HepG2 (cell line): ENCODE measurements around the gene ULK4. TPM values are rescaled to one million over a fixed set of nuclear protein-coding genes. Genes with fewer than 3 reads are reported as not detected.

Experiments used
- ATAC-seq: fragments of 200-7000 bp; cut with Tn5 transposase; 3 replicates; pipeline ENCODE4 v1.9.1; 2020; ENCODE audit warnings: mild to moderate bottlenecking, moderate library complexity
- BruUV-seq: library from RNA; stranded (reverse); fragments of 400-500 nt; replicated peaks from 2 replicates; lab custom pipeline; 2021; lab: Mats Ljungman, UMichigan
- CTCF ChIA-PET: fragments of 300-600 bp; formaldehyde crosslinking; extraction: SDS; loops from one replicate; lab custom pipeline; 2021; ENCODE audit warnings: low total read pairs, inconsistent platforms, low intra/inter-chr PET ratio; lab: Yijun Ruan, JAX
- POLR2A ChIA-PET: fragments of 350-600 bp; sonication (Branson Sonifier 250); formaldehyde crosslinking; loops from one replicate; lab custom pipeline; 2020; ENCODE audit warnings: antibody characterized with exemption, inconsistent platforms; lab: Yijun Ruan, JAX
- DNase-seq: peaks from one replicate; pipeline ENCODE4 v3.0.0-alpha.2; 2015; ENCODE audit warnings: low spot score
- FAIRE-seq: peaks from 3 replicates; lab custom pipeline; 2011; peaks lifted over from hg19 to GRCh38; lab: Jason Lieb, UNC
- H2AFZ ChIP-seq: one replicate; pipeline ENCODE4 v1.6.1; 2011; ENCODE audit warnings: low read length, inconsistent platforms
- H3K27ac ChIP-seq: fragments of 300-600 bp; 3 replicates; pipeline ENCODE4 v1.8.0; 2011; ENCODE audit warnings: mixed run types, mild to moderate bottlenecking, mixed read lengths, low read length, inconsistent platforms; ENCODE audit not compliant: insufficient read depth; ENCODE audit errors: extremely low read length
- H3K27me3 ChIP-seq, 2 experiments: fragments of 200-600 bp in 1 of 2; 2 replicates in 1 of 2; 3 replicates in 1 of 2; pipeline versions ENCODE4 v1.6.0 to v1.8.0; 2011; ENCODE audit warnings: low read length in 2 of 2, mild to moderate bottlenecking in 2 of 2, moderate library complexity in 2 of 2, inconsistent platforms in 1 of 2; ENCODE audit not compliant: insufficient read depth in 2 of 2, control insufficient read depth in 1 of 2
- H3K36me3 ChIP-seq, 2 experiments: fragments of 200-600 bp in 1 of 2; replicated peaks in 1 of 2; 2 replicates in 1 of 2; 3 replicates in 1 of 2; pipeline versions ENCODE4 v1.5.1 to v1.8.0; 2011; ENCODE audit warnings: low read length in 2 of 2, inconsistent platforms in 1 of 2; ENCODE audit not compliant: insufficient read depth in 2 of 2, control insufficient read depth in 1 of 2
- H3K4me1 ChIP-seq: 2 replicates; pipeline ENCODE4 v1.5.1; 2012; ENCODE audit warnings: low read length, inconsistent platforms; ENCODE audit not compliant: insufficient read depth
- H3K4me2 ChIP-seq: 2 replicates; pipeline ENCODE4 v1.6.0; 2011; ENCODE audit warnings: low read depth, low read length, inconsistent platforms
- H3K4me3 ChIP-seq, 3 experiments: fragments of 200-600 bp in 1 of 3; sonication (generic), shearing (Covaris generic) in 1 of 3; replicated peaks in 1 of 3; 2 replicates each; pipeline ENCODE4 v1.5.1; 2011 to 2016; ENCODE audit warnings: low read length in 3 of 3, inconsistent platforms in 2 of 3, low read depth in 2 of 3, mild to moderate bottlenecking in 2 of 3, control low read depth in 1 of 3, mixed read lengths in 1 of 3; ENCODE audit not compliant: insufficient read depth in 1 of 3
- H3K79me2 ChIP-seq: one replicate; pipeline ENCODE4 v1.6.1; 2011; ENCODE audit warnings: low read length, inconsistent platforms; ENCODE audit not compliant: insufficient read depth
- H3K9ac ChIP-seq: 2 replicates; pipeline ENCODE4 v1.6.0; 2011; ENCODE audit warnings: mild to moderate bottlenecking, low read depth, low read length, inconsistent platforms; ENCODE audit not compliant: insufficient read depth
- H3K9me3 ChIP-seq: 2 replicates; pipeline ENCODE4 v1.5.1; 2012; ENCODE audit warnings: mild to moderate bottlenecking, low read length
- H4K20me1 ChIP-seq: 2 replicates; pipeline ENCODE4 v1.6.0; 2011; ENCODE audit warnings: inconsistent platforms, mild to moderate bottlenecking, low read length, moderate library complexity; ENCODE audit not compliant: insufficient read depth
- JUNB ChIP-seq: sonication (generic); formaldehyde crosslinking; IDR thresholded peaks from 2 replicates; pipeline ENCODE4 v1.8.0; 2022; ENCODE audit warnings: missing genetic modification reagents, mild to moderate bottlenecking, borderline replicate concordance
- MAZ ChIP-seq, 2 experiments: sonication (generic) in 1 of 2; formaldehyde crosslinking in 1 of 2; IDR thresholded peaks; 2 replicates each; pipeline versions ENCODE4 v1.5.0 to v1.6.1; 2012 to 2020; ENCODE audit warnings: low read depth in 2 of 2, mild to moderate bottlenecking in 2 of 2, borderline replicate concordance in 1 of 2, improper control_type of control experiment in 1 of 2, low read length in 1 of 2, missing genetic modification reagents in 1 of 2, moderate library complexity in 1 of 2
- NR2F6 ChIP-seq, 2 experiments: IDR thresholded peaks; 2 replicates each; pipeline ENCODE4 v1.6.1; 2016; ENCODE audit warnings: antibody characterized with exemption in 1 of 2, mild to moderate bottlenecking in 1 of 2
- RAD51 ChIP-seq: fragments of 450-650 bp; IDR thresholded peaks from 2 replicates; pipeline ENCODE4 v1.6.1; 2016; ENCODE audit warnings: borderline replicate concordance
- RBM22 ChIP-seq: fragments of 200-400 bp; formaldehyde crosslinking; optimal IDR thresholded peaks from 2 replicates; pipeline ENCODE3; 2017; ENCODE audit warnings: mild to moderate bottlenecking, low read length, moderate library complexity
- ZNF124 ChIP-seq: sonication (generic); formaldehyde crosslinking; IDR thresholded peaks from 2 replicates; pipeline ENCODE4 v1.4.0; 2020; ENCODE audit warnings: missing genetic modification reagents
- ZNF142 ChIP-seq: sonication (generic); formaldehyde crosslinking; IDR thresholded peaks from 2 replicates; pipeline ENCODE4 v1.4.0; 2020; ENCODE audit warnings: missing genetic modification reagents
- ZNF274 ChIP-seq: sonication (generic); formaldehyde crosslinking; IDR thresholded peaks from 2 replicates; pipeline ENCODE4 v1.5.1; 2020; ENCODE audit warnings: mild to moderate bottlenecking, missing genetic modification reagents
- ZNF34 ChIP-seq: sonication (generic); formaldehyde crosslinking; IDR thresholded peaks from 2 replicates; pipeline ENCODE4 v1.4.0; 2020; ENCODE audit warnings: mild to moderate bottlenecking, missing genetic modification reagents, borderline replicate concordance
- ZNF460 ChIP-seq: sonication (generic); formaldehyde crosslinking; IDR thresholded peaks from 2 replicates; pipeline ENCODE4 v1.5.1; 2020; ENCODE audit warnings: missing genetic modification reagents, mild to moderate bottlenecking, borderline replicate concordance
- ZUFSP ChIP-seq: sonication (generic); formaldehyde crosslinking; IDR thresholded peaks from 2 replicates; pipeline ENCODE4 v1.9.0; 2021; ENCODE audit warnings: missing genetic modification reagents, mild to moderate bottlenecking, borderline replicate concordance
- WGBS: methylation state at CpG from one replicate; pipeline ENCODE4 v1.1.6; 2017; ENCODE audit warnings: low lambda C conversion rate; 5-methylcytosine and 5-hydroxymethylcytosine counted together
- in situ Hi-C: cut with HindIII; loops from 2 replicates; pipeline ENCODE4 v1.10.0; 2017; ENCODE audit warnings: low pct_unique_long_range_greater_than_20kb; ENCODE audit not compliant: extremely low pct_ligation_motif_present
- intact Hi-C: fragments of 100-400 bp; cut with micrococcal nuclease; formaldehyde crosslinking; loops from one replicate; pipeline ENCODE4 v1.10.0; 2022; ENCODE audit not compliant: unreplicated experiment
- polyA plus RNA-seq, 8 experiments: library from polyadenylated mRNA; depleted of rRNA in 3 of 8; stranded (reverse) in 7 of 8; unstranded in 1 of 8; fragments of >200 nt; fragmentation: Illumina TruSeq in 4 of 8; extraction: Trizol in 4 of 8; gene quantifications; 2 replicates each; pipeline versions ENCODE4 v1.2.1 to v1.2.3, GENCODE V29; 2011 to 2016; ENCODE audit warnings: low read depth in 4 of 8, missing spikeins in 1 of 8, mixed read lengths in 1 of 8; ENCODE audit not compliant: insufficient read depth in 1 of 8
- total RNA-seq, 5 experiments: library from RNA; depleted of rRNA; stranded (reverse); fragments of >200 nt; fragmentation: Illumina TruSeq; extraction: Trizol; gene quantifications; 2 replicates each; pipeline ENCODE4 v1.2.3, GENCODE V29; 2016; ENCODE audit warnings: low read depth in 1 of 5
- TF ChIP-seq, protein P1 (sequence below): sonication (generic); formaldehyde crosslinking; IDR thresholded peaks from 2 replicates; pipeline ENCODE4 v1.8.0; 2022; ENCODE audit warnings: mild to moderate bottlenecking, missing genetic modification reagents, moderate library complexity

The ULK4 gene
- total and polyA plus RNA-seq, 2 of the 13 experiments (the other 11 are each of a cell fraction or from before 2014, with no cell fraction given) = 6.7 to 11.8 TPM

DNA sequence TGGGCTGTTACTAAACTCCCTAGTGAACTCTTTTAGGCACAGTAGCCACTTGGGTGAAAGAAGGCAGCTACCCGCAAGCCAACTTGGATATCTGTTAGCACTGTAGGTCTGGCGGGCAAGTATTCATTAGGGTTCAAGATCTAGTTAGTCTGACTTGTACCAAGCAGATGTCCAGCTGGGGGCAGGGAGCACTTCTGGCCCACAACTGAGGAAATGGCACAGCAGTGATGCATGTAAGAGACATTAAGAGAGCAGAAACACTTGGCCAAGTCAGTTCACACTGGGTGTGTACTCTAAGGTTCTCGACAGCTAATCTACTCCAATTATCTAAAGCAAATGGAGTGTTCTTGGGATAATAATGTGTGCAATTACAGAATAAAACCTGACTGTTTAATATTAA is 630.9 kb downstream of the ULK4 start:
- H3K79me2 ChIP-seq = no peaks in the 10 kb centered on the region
- no peak overlapping the region for H3K4me3 ChIP-seq
- no peak overlapping the region for H3K4me2 ChIP-seq
- H3K36me3 ChIP-seq = no peaks in the 10 kb centered on the region
- peaks cover 7% of the 10 kb centered on the region for H3K4me1 ChIP-seq
- no TSS peak for BruUV-seq
- no peak for DNase-seq
- TF ChIP-seq RAD51 = no peak
- TF ChIP-seq ZNF142 (CRISPR knock-in tag) = no peak
- TF ChIP-seq RBM22 = no peak
- TF ChIP-seq ZUFSP (CRISPR knock-in tag) = no peak
- no peak for TF ChIP-seq ZNF34 (CRISPR knock-in tag)
- TF ChIP-seq NR2F6 (IDR thresholded peaks at IDR 0.05) = no peak
- TF ChIP-seq NR2F6 (CRISPR knock-in tag; IDR thresholded peaks at IDR 0.05) = no peak
- TF ChIP-seq JUNB (CRISPR knock-in tag) = no peak
- no peak for TF ChIP-seq ZNF460
- TF ChIP-seq ZNF124 = no peak
- TF ChIP-seq MAZ (IDR thresholded peaks at IDR 0.05; ENCODE audit: borderline replicate concordance, low read depth, low read length) = no peak
- TF ChIP-seq MAZ (CRISPR knock-in tag; IDR thresholded peaks at IDR 0.05; ENCODE audit: low read depth) = no peak
- TF ChIP-seq, protein P1, sequence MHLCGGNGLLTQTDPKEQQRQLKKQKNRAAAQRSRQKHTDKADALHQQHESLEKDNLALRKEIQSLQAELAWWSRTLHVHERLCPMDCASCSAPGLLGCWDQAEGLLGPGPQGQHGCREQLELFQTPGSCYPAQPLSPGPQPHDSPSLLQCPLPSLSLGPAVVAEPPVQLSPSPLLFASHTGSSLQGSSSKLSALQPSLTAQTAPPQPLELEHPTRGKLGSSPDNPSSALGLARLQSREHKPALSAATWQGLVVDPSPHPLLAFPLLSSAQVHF (CRISPR knock-in tag) = no peak
- no peak for TF ChIP-seq ZNF274 (CRISPR knock-in tag)
- H3K27ac ChIP-seq = no peak overlapping the region
- H3K9ac ChIP-seq = no peak overlapping the region
- H3K27me3 ChIP-seq = no peaks in the 10 kb centered on the region
- no peaks in the 10 kb centered on the region for H4K20me1 ChIP-seq
- no peaks in the 10 kb centered on the region for H3K9me3 ChIP-seq
- ChIA-PET POLR2A (no interaction called here), CTCF (no interaction called here)
- H2AFZ ChIP-seq = no peak overlapping the region
- intact Hi-C loops (no loop called here), in situ Hi-C loops (no loop called here)
- no peak for FAIRE-seq
- WGBS = 100% methylated on average over 3 of the region's 3 CpGs
- ATAC-seq = no peak
